Spleen (tissue), 7 donors: ENCODE results near the gene IGF1R.

Experiments used
- POLR2A ChIP-seq, 3 donors: fragments of 450-650 bp; IDR thresholded peaks; one replicate each; pipeline ENCODE4 v1.5.1; 2017; ENCODE audit warnings: antibody characterized with exemption in 3 of 3, mild to moderate bottlenecking in 1 of 3
- POLR2AphosphoS5 ChIP-seq, 3 donors: sonication (generic); formaldehyde crosslinking; IDR thresholded peaks; one replicate each; pipeline ENCODE4 v1.5.1; 2017; ENCODE audit warnings: antibody characterized with exemption in 3 of 3
- TF ChIP-seq, protein P1 (sequence below), 11 experiments: fragments of 200-600 bp in 7 of 11; fragments of 450-650 bp in 4 of 11; sonication (generic) in 4 of 11; IDR thresholded peaks in 8 of 11; conservative IDR thresholded peaks in 3 of 11; 1 replicate in 7 of 11; 2 replicates in 4 of 11; pipeline versions ENCODE4 v1.4.0 to v1.8.0; 2016 to 2021; ENCODE audit warnings: antibody characterized with exemption in 11 of 11, inconsistent platforms in 4 of 11, mild to moderate bottlenecking in 1 of 11
- donor health status: DM: no; HTN: no; CAD: no; lungs with moderate emphysema.
- donor health status: DM: no; HTN: no; CAD: no.
- donor health status: DM: no; HTN: no; CAD: no.

DNA sequence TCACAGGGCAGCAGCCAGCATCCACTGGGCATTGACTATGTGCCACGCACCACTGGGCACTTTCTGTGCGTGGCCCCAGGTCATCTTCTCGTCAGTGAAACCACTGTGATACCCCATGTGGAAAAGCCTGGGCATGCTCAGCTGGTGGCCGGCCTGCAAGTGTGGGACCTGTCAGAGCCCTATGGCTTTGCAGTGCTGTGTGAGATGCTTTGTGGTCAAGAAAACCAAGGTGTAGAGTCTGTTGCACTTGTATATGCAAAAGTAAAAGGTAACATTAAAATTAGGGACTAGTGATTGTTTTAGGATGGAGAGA lies 289.7 kb downstream of the IGF1R start:
- TF ChIP-seq, protein P1, sequence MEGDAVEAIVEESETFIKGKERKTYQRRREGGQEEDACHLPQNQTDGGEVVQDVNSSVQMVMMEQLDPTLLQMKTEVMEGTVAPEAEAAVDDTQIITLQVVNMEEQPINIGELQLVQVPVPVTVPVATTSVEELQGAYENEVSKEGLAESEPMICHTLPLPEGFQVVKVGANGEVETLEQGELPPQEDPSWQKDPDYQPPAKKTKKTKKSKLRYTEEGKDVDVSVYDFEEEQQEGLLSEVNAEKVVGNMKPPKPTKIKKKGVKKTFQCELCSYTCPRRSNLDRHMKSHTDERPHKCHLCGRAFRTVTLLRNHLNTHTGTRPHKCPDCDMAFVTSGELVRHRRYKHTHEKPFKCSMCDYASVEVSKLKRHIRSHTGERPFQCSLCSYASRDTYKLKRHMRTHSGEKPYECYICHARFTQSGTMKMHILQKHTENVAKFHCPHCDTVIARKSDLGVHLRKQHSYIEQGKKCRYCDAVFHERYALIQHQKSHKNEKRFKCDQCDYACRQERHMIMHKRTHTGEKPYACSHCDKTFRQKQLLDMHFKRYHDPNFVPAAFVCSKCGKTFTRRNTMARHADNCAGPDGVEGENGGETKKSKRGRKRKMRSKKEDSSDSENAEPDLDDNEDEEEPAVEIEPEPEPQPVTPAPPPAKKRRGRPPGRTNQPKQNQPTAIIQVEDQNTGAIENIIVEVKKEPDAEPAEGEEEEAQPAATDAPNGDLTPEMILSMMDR (IDR thresholded peaks at IDR 0.05 in 8 of 11, conservative IDR thresholded peaks at IDR 0.05 in 3 of 11) = no peak
- TF ChIP-seq POLR2A (IDR thresholded peaks at IDR 0.05) (no peak), POLR2AphosphoS5 (IDR thresholded peaks at IDR 0.05) (no peak)
